ENCODE measurements around the gene SERPINH1. TPM values are rescaled to one million over a fixed set of nuclear protein-coding genes. Genes with fewer than 3 reads are reported as not detected.

The SERPINH1 gene
- total and polyA plus RNA-seq, 2 of the 13 experiments (the other 11 are each of a cell fraction or from before 2014, with no cell fraction given), result 83.6 to 83.8 TPM

DNA sequence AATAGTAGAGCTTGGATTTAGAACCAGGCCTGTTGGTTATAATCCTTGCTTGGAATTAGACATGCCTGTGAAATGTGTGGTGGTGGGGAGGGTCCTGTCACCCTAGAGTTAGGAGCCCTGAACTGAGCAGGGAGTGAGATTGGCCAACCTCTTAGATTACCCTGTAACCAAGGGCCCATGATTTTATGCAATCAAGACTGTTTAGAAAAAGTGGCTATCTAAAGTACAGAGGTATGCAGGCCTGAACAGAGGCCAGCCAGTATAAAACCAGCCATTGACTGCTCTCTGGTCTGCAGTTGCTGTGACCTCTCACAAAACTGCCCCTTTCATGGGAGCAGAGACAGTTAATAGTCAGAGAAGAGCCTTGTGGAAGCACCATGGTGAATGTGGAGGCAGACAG is 36.2 kb downstream of the SERPINH1 start:
- H3K36me3 ChIP-seq (replicated peaks in 1 of 2; ENCODE audit: control insufficient read depth in 1 of 2, insufficient read depth in 2 of 2, low read length in 2 of 2), result no peaks in the 10 kb centered on the region
- H3K4me1 ChIP-seq (ENCODE audit: insufficient read depth, low read length), result peaks cover 5% of the 10 kb centered on the region
- H2AFZ ChIP-seq (ENCODE audit: low read length), result no peak overlapping the region
- ChIA-PET CTCF (ENCODE audit: low intra/inter-chr PET ratio, low total read pairs) (interaction anchor here (1.7 kb wide), 1 partner anchor 51 kb away, joined by 3 read pairs; no protein-coding TSS in a partner anchor), POLR2A (interaction anchor here (1.0 kb wide), 1 partner anchor 42 kb away, joined by 3 read pairs; no protein-coding TSS in a partner anchor)
- ATAC-seq, result no peak
- in situ Hi-C loops (cut with HindIII; ENCODE audit: extremely low pct_ligation_motif_present, low pct_unique_long_range_greater_than_20kb), result loop anchor here (5.0 kb wide), 1 partner anchor 169 kb away; the partner anchor contains the start of gene DGAT2
- DNase-seq (ENCODE audit: low spot score), result no peak
- H4K20me1 ChIP-seq (ENCODE audit: insufficient read depth, low read length), result no peaks in the 10 kb centered on the region
- H3K27ac ChIP-seq (ENCODE audit: extremely low read length, insufficient read depth, low read length), result no peak overlapping the region
- H3K79me2 ChIP-seq (ENCODE audit: insufficient read depth, low read length), result no peaks in the 10 kb centered on the region
- H3K27me3 ChIP-seq (ENCODE audit: control insufficient read depth in 1 of 2, insufficient read depth in 2 of 2, low read length in 2 of 2), result peaks cover 2 to 17% of the 10 kb centered on the region in 2 experiments; a peak in 3 of 5 replicates
- no TSS peak for BruUV-seq (replicated peaks)
- no peak overlapping the region for H3K9ac ChIP-seq (ENCODE audit: insufficient read depth, low read depth, low read length)
- no peaks in the 10 kb centered on the region for H3K9me3 ChIP-seq (ENCODE audit: low read length)
- TF ChIP-seq ZFP91 (CRISPR knock-in tag; IDR thresholded peaks at IDR 0.05; ENCODE audit: borderline replicate concordance) (no peak), ZSCAN30 (CRISPR knock-in tag; IDR thresholded peaks at IDR 0.05) (no peak), TEAD3 (CRISPR knock-in tag; optimal IDR thresholded peaks at IDR 0.05; ENCODE audit: borderline replicate concordance) (no peak), MYNN (CRISPR knock-in tag; IDR thresholded peaks at IDR 0.05; ENCODE audit: low read depth) (no peak), CSRNP1 (CRISPR knock-in tag; IDR thresholded peaks at IDR 0.05) (no peak), HNRNPUL1 (IDR thresholded peaks at IDR 0.05; ENCODE audit: low read depth, low read length) (no peak), ETV6 (CRISPR knock-in tag; conservative IDR thresholded peaks at IDR 0.05) (no peak), GPN1 (CRISPR knock-in tag; IDR thresholded peaks at IDR 0.05; ENCODE audit: borderline replicate concordance) (no peak), CHCHD3 (CRISPR knock-in tag; IDR thresholded peaks at IDR 0.05) (no peak), PPARG (CRISPR knock-in tag; conservative IDR thresholded peaks at IDR 0.05) (no peak), NAIF1 (CRISPR knock-in tag; IDR thresholded peaks at IDR 0.05; ENCODE audit: borderline replicate concordance) (no peak)
- H3K4me3 ChIP-seq (replicated peaks in 1 of 3; ENCODE audit: insufficient read depth in 1 of 3, low read depth in 2 of 3, low read length in 3 of 3), result no peak overlapping the region
- H3K4me2 ChIP-seq (ENCODE audit: low read depth, low read length), result no peak overlapping the region
- FAIRE-seq, result no peak
- intact Hi-C loops (cut with micrococcal nuclease; ENCODE audit: unreplicated experiment), result no loop called here

All from HepG2 (cell line).